ENCODE data around the gene GIGYF2.

DNA sequence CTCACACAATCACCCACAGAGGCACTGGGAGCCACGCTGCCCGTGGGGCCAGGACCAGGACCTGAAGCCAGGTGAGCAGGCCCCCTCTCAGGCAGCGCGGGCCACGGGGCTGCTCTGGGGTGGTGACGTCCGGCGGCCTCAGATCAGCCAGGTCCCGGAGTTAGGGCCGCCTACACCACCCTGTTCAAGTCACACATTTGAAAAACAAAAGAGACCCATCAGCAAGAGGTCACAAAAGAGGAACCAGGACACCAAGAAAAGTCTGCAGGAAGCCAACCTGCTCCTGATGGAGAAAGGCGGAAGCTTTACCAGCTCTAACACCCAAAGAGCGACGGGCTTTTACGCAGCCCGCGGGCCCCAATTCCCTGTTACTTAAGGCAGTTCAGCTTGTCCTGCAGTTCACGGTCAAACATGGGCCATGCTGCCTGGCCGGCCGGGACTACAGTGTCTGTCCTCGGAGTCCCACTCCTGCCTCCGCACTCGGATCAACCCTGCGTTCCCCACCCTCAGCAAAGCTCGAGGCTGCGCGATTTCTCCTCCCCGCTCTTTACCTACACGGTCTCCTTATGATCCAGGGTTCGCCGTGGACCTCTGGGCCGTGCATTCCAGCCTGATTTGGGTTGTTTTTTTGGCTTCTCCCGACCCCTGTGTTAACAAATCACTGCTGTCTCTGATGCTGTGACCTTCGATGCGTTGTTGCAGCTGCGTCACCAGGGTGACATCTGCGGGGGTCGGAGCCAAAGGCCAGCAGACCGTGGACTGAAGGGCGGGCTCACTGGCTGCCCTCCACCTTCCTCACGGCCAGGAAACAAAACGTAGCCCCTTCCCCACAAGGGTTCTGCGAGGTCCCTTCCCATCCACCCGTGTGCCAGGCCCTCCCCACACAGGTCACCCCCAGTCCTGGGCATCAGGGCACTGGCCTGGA lies 203.9 kb downstream of the GIGYF2 start:
- TF ChIP-seq EP300 (IDR thresholded peaks at IDR 0.05; ENCODE audit: borderline replicate concordance in 1 of 2, low read depth in 1 of 2, low read length in 1 of 2) (no peak), FOXM1 (IDR thresholded peaks at IDR 0.05; ENCODE audit: low read depth) (no peak), CTCF (IDR thresholded peaks at IDR 0.05) (no peak), CHD2 (IDR thresholded peaks at IDR 0.05; ENCODE audit: low read length, partially characterized antibody) (no peak), EZH2phosphoT487 (IDR thresholded peaks at IDR 0.05; ENCODE audit: borderline replicate concordance, low read depth) (no peak), NFIC (IDR thresholded peaks at IDR 0.05; ENCODE audit: borderline replicate concordance) (no peak), RFX5 (IDR thresholded peaks at IDR 0.05; ENCODE audit: low read length) (no peak), REST (IDR thresholded peaks at IDR 0.05; ENCODE audit: low read depth, low read length) (no peak), SMC3 (IDR thresholded peaks at IDR 0.05; ENCODE audit: low read depth, low read length) (no peak), POLR2AphosphoS5 (IDR thresholded peaks at IDR 0.05; ENCODE audit: low read depth, low read length) (no peak)
